AG04449 (cell line): ENCODE results near the gene TMEM255B.

Experiments
- CTCF ChIA-PET: fragments of 350-600 bp; formaldehyde crosslinking; extraction: SDS; loops from one replicate; lab custom pipeline; 2021; ENCODE audit warnings: antibody characterized with exemption; lab: Yijun Ruan, JAX
- POLR2A ChIA-PET: fragments of 400-600, 350-600 bp; formaldehyde crosslinking; extraction: SDS; loops from one replicate; lab custom pipeline; 2020; ENCODE audit warnings: antibody characterized with exemption, inconsistent platforms; lab: Yijun Ruan, JAX
- DNase-seq: peaks from one replicate; pipeline ENCODE4 v3.0.0-alpha.2; 2010; ENCODE audit warnings: low read depth, low spot score
- H3K4me3 ChIP-seq: 2 replicates; pipeline ENCODE4 v1.5.1; 2011; ENCODE audit warnings: low read depth, mild to moderate bottlenecking, control low read depth, low read length
- TF ChIP-seq, protein P1 (sequence below): IDR thresholded peaks from one replicate; pipeline ENCODE4 v1.5.1; 2011; ENCODE audit warnings: mild to moderate bottlenecking, moderate library complexity, low read length, control low read depth, inconsistent platforms; ENCODE audit not compliant: insufficient read depth; ENCODE audit errors: missing control alignments

Gene TMEM255B

DNA sequence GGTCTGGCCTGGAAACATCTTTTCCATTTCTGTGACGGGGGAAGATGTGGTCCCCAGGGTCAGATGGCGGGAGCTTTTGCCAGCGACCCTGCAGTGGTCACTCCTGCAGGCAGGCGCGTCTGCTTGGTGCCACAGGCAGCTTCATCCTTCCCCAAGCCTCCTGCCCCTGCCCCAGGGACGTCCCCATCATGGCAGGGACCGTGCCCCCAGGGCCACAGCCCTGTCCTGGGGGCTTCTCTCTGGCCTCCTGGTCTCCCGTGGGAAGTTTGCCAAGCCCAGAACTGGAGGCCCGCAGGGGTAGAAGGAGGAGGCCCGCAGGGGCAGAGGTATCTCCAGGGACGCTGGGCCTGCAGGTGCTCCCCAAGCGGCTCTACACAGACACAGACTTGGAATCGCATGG lies 47.5 kb downstream of the TMEM255B start:
- POLR2A ChIA-PET = no interaction called here
- DNase-seq = no peak
- TF ChIP-seq, protein P1, sequence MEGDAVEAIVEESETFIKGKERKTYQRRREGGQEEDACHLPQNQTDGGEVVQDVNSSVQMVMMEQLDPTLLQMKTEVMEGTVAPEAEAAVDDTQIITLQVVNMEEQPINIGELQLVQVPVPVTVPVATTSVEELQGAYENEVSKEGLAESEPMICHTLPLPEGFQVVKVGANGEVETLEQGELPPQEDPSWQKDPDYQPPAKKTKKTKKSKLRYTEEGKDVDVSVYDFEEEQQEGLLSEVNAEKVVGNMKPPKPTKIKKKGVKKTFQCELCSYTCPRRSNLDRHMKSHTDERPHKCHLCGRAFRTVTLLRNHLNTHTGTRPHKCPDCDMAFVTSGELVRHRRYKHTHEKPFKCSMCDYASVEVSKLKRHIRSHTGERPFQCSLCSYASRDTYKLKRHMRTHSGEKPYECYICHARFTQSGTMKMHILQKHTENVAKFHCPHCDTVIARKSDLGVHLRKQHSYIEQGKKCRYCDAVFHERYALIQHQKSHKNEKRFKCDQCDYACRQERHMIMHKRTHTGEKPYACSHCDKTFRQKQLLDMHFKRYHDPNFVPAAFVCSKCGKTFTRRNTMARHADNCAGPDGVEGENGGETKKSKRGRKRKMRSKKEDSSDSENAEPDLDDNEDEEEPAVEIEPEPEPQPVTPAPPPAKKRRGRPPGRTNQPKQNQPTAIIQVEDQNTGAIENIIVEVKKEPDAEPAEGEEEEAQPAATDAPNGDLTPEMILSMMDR = no peak
- no peak overlapping the region for H3K4me3 ChIP-seq
- CTCF ChIA-PET = no interaction called here

DNA sequence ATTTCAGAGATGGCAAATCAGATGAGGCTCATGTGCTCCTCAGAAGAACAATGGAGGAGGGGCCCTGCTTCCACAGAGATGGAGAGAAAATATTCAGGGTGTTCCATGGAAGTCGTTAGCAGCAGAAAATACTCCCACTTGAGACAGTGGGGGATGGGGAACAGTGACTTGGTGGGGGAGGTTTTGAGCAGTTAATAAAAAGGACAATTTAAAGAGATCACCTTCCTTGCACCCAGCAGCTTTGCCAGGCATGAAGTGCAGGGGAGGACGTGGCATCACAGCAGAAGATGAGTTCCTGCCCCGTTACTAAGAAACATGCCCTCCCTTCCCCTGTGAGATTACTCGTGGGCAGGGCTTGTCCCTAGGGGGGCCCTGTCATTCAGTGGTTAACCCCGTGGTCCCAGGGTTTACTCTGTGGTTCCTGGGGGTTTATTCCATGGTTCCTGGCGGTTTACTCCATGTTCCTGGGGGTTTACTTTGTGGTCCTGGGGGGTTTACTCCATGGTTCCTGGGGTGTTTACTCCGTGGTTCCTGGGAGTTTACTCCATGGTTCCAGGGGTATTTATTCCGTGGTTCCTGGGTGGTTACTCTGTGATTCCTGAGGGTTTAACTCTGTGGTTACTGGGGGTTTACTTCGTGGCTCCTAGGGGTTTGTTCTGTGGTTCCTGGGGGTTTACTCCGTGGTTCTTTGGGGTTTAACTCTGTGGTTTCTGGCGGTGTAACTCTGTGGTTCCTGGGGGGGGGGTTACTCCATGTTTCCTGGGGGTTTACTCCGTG lies 49.2 kb downstream of the TMEM255B start:
- ChIA-PET POLR2A (no interaction called here), CTCF (no interaction called here)
- no peak overlapping the region for H3K4me3 ChIP-seq
- TF ChIP-seq, protein P1 = no peak
- no peak for DNase-seq

DNA sequence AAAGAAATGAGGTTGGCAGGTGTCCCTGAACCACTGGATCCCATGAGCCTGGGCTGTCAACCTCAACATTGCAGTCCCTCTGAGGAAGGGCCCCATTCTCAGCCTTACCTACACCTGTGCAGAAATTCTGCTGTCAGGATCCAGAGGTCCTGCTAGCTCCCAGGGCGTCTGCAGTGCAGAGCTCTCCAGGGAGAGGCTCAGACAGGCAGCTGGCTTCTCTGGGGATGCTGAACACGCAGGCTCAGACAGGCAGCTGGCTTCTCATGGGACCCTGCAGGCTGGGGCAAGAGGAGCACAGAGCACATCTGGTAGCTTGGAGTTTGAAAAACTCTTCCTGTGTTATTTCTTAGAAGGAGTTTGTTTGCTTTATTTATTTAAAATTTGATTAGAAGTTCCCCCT lies 50.9 kb downstream of the TMEM255B start:
- ChIA-PET CTCF (no interaction called here), POLR2A (no interaction called here)
- TF ChIP-seq, protein P1 = no peak
- no peak overlapping the region for H3K4me3 ChIP-seq
- DNase-seq = no peak

DNA sequence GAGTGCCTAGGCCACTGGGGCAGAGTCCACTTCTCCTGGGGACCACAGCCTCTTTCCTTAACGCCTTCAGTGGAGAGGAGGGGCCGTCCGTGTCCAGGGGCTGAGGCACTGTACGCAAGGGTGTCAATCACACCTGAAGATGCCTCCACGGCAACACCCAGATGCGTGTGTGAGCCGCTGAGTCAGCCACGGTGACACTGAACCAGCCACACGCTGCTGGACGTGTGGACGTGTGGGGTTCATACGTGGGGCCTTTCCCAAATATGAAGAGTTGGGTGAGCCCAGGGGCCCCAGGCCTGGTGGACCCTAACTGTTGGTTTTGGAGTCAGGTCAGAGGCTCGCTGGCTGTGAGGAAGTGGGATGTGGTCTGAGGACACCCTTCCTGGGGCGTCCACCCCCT lies 51.6 kb downstream of the TMEM255B start:
- POLR2A ChIA-PET = no interaction called here
- TF ChIP-seq, protein P1 = no peak
- CTCF ChIA-PET = no interaction called here
- H3K4me3 ChIP-seq = no peak overlapping the region
- no peak for DNase-seq

DNA sequence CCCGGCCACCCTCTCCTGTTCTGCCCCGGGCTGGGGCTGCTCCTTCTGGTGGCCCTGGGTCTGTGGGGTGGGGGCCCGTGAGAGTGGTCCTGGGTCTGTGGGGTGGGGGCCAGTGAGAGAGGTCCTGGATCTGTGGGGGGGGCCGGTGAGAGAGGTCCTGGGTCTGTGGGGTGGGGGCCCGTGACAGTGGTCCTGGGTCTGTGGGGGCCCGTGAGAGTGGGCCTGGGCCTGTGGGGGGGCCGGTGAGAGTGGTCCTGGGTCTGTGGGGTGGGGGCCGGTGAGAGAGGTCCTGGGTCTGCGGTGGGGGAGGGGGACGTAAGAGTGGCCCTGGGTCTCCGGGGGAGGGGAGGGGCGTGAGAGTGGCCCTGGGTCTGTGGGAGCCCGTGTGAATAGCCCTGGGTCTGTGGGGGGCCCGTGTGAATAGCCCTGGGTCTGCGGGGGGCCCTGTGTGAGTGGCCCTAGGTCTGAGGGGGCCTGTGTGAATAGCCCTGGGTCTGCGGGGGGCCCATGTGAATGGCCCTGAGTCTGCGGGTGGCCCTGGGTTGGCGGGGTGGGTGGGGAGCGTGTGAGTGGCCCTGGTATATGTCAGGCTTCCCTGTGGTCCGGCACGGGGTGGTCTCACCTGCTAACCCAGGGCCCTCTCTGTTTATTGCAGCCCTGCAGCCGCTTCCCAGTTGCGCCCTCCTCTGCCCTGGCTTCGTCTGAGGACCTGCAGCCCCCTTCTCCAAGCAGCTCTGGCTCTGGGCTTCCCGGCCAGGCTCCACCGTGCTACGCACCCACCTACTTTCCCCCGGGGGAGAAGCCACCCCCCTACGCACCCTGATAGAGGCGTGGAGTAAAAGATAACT lies 52.3 kb downstream of the TMEM255B start:
- POLR2A ChIA-PET = no interaction called here
- TF ChIP-seq, protein P1 = no peak
- CTCF ChIA-PET = no interaction called here
- DNase-seq = no peak
- no peak overlapping the region for H3K4me3 ChIP-seq
